HCT116 (cell line): Measurements from ENCODE around the gene CSPG4. TPM values are rescaled to one million over a fixed set of nuclear protein-coding genes. Genes with fewer than 3 reads are reported as not detected.

Experiments
- ATAC-seq: fragments of 200-7000 bp; cut with Tn5 transposase; 2 replicates; pipeline ENCODE4 v1.9.1; 2020; ENCODE audit warnings: mild to moderate bottlenecking, moderate library complexity
- BruUV-seq: library from RNA; stranded (reverse); fragments of 400-500 nt; replicated peaks from 2 replicates; lab custom pipeline; 2021; lab: Mats Ljungman, UMichigan
- CTCF ChIA-PET: fragments of 300-600 bp; sonication (Branson Sonifier 250); formaldehyde crosslinking; loops from one replicate; lab custom pipeline; 2021; ENCODE audit warnings: antibody characterized with exemption; lab: Charles Lee
- POLR2A ChIA-PET: fragments of 300-600, 350-600 bp; sonication (Branson Sonifier 250); formaldehyde crosslinking; loops from one replicate; lab custom pipeline; 2021; ENCODE audit warnings: antibody characterized with exemption; lab: Charles Lee
- RAD21 ChIA-PET, 2 experiments: fragments of 300-600 bp; sonication (Branson Sonifier 250); formaldehyde crosslinking; loops; one replicate each; lab custom pipeline; 2023; ENCODE audit warnings: low total read pairs in 2 of 2; ENCODE audit not compliant: uncharacterized antibody in 2 of 2, unreplicated experiment in 2 of 2, low non-redundant PET in 1 of 2; lab: Charles Lee
- DNase-seq: peaks from one replicate; pipeline ENCODE4 v3.0.0-alpha.2; 2010; ENCODE audit warnings: low read depth, low spot score
- H2AFZ ChIP-seq: fragments of 200-600 bp; shearing (Covaris generic), sonication (generic); 2 replicates; pipeline ENCODE4 v1.6.1; 2017; ENCODE audit warnings: low read depth, mixed run types, mixed read lengths, antibody characterized with exemption, low read length; ENCODE audit not compliant: poor library complexity, severe bottlenecking
- H3K27ac ChIP-seq: 2 replicates; pipeline ENCODE4 v1.5.1; 2012; ENCODE audit warnings: low read depth, low read length
- H3K27me3 ChIP-seq: fragments of 200-600 bp; sonication (generic); 2 replicates; pipeline ENCODE4 v1.6.1; 2016; ENCODE audit warnings: mixed run types, low read length, mixed read lengths; ENCODE audit not compliant: insufficient read depth
- H3K36me3 ChIP-seq, 2 experiments: fragments of 200-500 bp in 1 of 2; fragments of 200-600 bp in 1 of 2; sonication (Bioruptor generic) in 1 of 2; sonication (generic) in 1 of 2; 2 replicates each; pipeline versions ENCODE4 v1.5.1 to v1.6.1; 2014 to 2016; ENCODE audit warnings: low read length in 2 of 2, inconsistent platforms in 1 of 2, mixed read lengths in 1 of 2, mixed run types in 1 of 2; ENCODE audit not compliant: insufficient read depth in 2 of 2, control insufficient read depth in 1 of 2
- H3K4me1 ChIP-seq, 2 experiments: fragments of 200-600 bp in 1 of 2; sonication (generic) in 1 of 2; 2 replicates each; pipeline versions ENCODE4 v1.5.1 to v1.6.1; 2012 to 2017; ENCODE audit warnings: low read length in 2 of 2, inconsistent platforms in 1 of 2, mild to moderate bottlenecking in 1 of 2, mixed read lengths in 1 of 2, mixed run types in 1 of 2, moderate library complexity in 1 of 2; ENCODE audit not compliant: insufficient read depth in 2 of 2, control insufficient read depth in 1 of 2
- H3K4me2 ChIP-seq: fragments of 200-600 bp; sonication (generic); 2 replicates; pipeline ENCODE4 v1.6.1; 2017; ENCODE audit warnings: mixed run types, low read length, mixed read lengths
- H3K4me3 ChIP-seq, 2 experiments: fragments of 200-600 bp in 1 of 2; sonication (generic) in 1 of 2; replicated peaks in 1 of 2; 2 replicates each; pipeline ENCODE4 v1.5.1; 2011 to 2016; ENCODE audit warnings: low read length in 2 of 2, control low read depth in 1 of 2, low read depth in 1 of 2, mild to moderate bottlenecking in 1 of 2, mixed read lengths in 1 of 2, mixed run types in 1 of 2
- H3K79me2 ChIP-seq: fragments of 200-600 bp; sonication (generic); 2 replicates; pipeline ENCODE4 v1.6.1; 2017; ENCODE audit warnings: mild to moderate bottlenecking, mixed run types, low read length, moderate library complexity, mixed read lengths; ENCODE audit not compliant: insufficient read depth
- H3K9ac ChIP-seq: fragments of 200-600 bp; sonication (generic); 2 replicates; pipeline ENCODE4 v1.6.1; 2016; ENCODE audit warnings: low read length, mixed read lengths
- H3K9me2 ChIP-seq: fragments of 200-600 bp; sonication (generic), shearing (Covaris generic); 2 replicates; pipeline ENCODE4 v1.6.1; 2017; ENCODE audit warnings: mixed run types, mild to moderate bottlenecking, moderate library complexity; ENCODE audit not compliant: insufficient read depth
- H3K9me3 ChIP-seq, 2 experiments: fragments of 200-500 bp in 1 of 2; fragments of 200-600 bp in 1 of 2; sonication (Bioruptor generic) in 1 of 2; sonication (generic) in 1 of 2; 2 replicates each; pipeline ENCODE4 v1.6.1; 2014 to 2017; ENCODE audit warnings: low read length in 2 of 2, mixed read lengths in 2 of 2, inconsistent platforms in 1 of 2, low read depth in 1 of 2, mild to moderate bottlenecking in 1 of 2, mixed run types in 1 of 2, moderate library complexity in 1 of 2; ENCODE audit not compliant: control insufficient read depth in 1 of 2, insufficient read depth in 1 of 2
- H4K20me1 ChIP-seq: fragments of 200-600 bp; sonication (generic), shearing (Covaris generic); 2 replicates; pipeline ENCODE4 v1.6.1; 2017; ENCODE audit warnings: mixed run types, mild to moderate bottlenecking, moderate library complexity; ENCODE audit not compliant: insufficient read depth
- CBX3 ChIP-seq: IDR thresholded peaks from 2 replicates; pipeline ENCODE4 v1.6.1; 2012; ENCODE audit warnings: low read depth
- CEBPB ChIP-seq: IDR thresholded peaks from 2 replicates; pipeline ENCODE4 v1.6.1; 2012; ENCODE audit warnings: low read depth
- EGR1 ChIP-seq: IDR thresholded peaks from 2 replicates; pipeline ENCODE4 v1.6.1; 2012; ENCODE audit warnings: low read depth
- ELF1 ChIP-seq: IDR thresholded peaks from 2 replicates; pipeline ENCODE4 v1.6.1; 2012; ENCODE audit warnings: low read depth, borderline replicate concordance
- EZH2phosphoT487 ChIP-seq: fragments of 200-600 bp; IDR thresholded peaks from 2 replicates; pipeline ENCODE4 v1.6.1; 2018; ENCODE audit warnings: antibody characterized with exemption, borderline replicate concordance
- JUND ChIP-seq: IDR thresholded peaks from 2 replicates; pipeline ENCODE4 v1.6.1; 2012
- POLR2A ChIP-seq: IDR thresholded peaks from 2 replicates; pipeline ENCODE4 v1.7.0; 2011; ENCODE audit warnings: borderline replicate concordance; ENCODE audit not compliant: insufficient read depth, insufficient read length; ENCODE audit errors: extremely low read depth
- RAD21 ChIP-seq: IDR thresholded peaks from 2 replicates; pipeline ENCODE4 v1.6.1; 2012; ENCODE audit warnings: low read depth, mild to moderate bottlenecking
- SIN3A ChIP-seq: IDR thresholded peaks from 2 replicates; pipeline ENCODE4 v1.6.1; 2012; ENCODE audit warnings: low read depth
- SP1 ChIP-seq: IDR thresholded peaks from 2 replicates; pipeline ENCODE4 v1.6.1; 2012; ENCODE audit warnings: low read depth
- SRF ChIP-seq: IDR thresholded peaks from 2 replicates; pipeline ENCODE4 v1.6.1; 2012; ENCODE audit warnings: low read depth
- TCF7L2 ChIP-seq: IDR thresholded peaks from 2 replicates; pipeline ENCODE4 v1.7.0; 2011; ENCODE audit warnings: borderline replicate concordance, inconsistent platforms; ENCODE audit not compliant: insufficient read depth, insufficient read length; ENCODE audit errors: extremely low read depth
- ZFX ChIP-seq: fragments of 450-650 bp; IDR thresholded peaks from 2 replicates; pipeline ENCODE4 v1.6.1; 2017
- intact Hi-C: fragments of 100-400 bp; cut with micrococcal nuclease; formaldehyde crosslinking; loops from 2 replicates; pipeline ENCODE4 v1.10.0; 2022
- total RNA-seq: library from RNA; stranded (reverse); gene quantifications from one replicate; pipeline ENCODE4 v1.2.1, GENCODE V29; 2021; ENCODE audit not compliant: unreplicated experiment
- TF ChIP-seq, protein P1 (sequence below): IDR thresholded peaks from 2 replicates; pipeline ENCODE4 v1.6.1; 2012
- TF ChIP-seq, protein P2 (sequence below): IDR thresholded peaks from 2 replicates; pipeline ENCODE4 v1.6.1; 2011; ENCODE audit warnings: mild to moderate bottlenecking, low read length, moderate library complexity; ENCODE audit not compliant: insufficient replicate concordance; ENCODE audit errors: extremely low read depth
- TF ChIP-seq, protein P3 (sequence below), 3 experiments: fragments of 200-600 bp in 1 of 3; sonication (generic) in 1 of 3; IDR thresholded peaks in 2 of 3; conservative IDR thresholded peaks in 1 of 3; 2 replicates each; pipeline ENCODE4 v1.5.1; 2012 to 2017; ENCODE audit warnings: low read depth in 2 of 3, low read length in 2 of 3, antibody characterized with exemption in 1 of 3, borderline replicate concordance in 1 of 3, control low read depth in 1 of 3, mild to moderate bottlenecking in 1 of 3, mixed read lengths in 1 of 3, mixed run types in 1 of 3, moderate library complexity in 1 of 3; ENCODE audit not compliant: insufficient read depth in 1 of 3

The CSPG4 gene
- total RNA-seq, 1 experiment from 2014 or later, result 18.1 TPM

DNA sequence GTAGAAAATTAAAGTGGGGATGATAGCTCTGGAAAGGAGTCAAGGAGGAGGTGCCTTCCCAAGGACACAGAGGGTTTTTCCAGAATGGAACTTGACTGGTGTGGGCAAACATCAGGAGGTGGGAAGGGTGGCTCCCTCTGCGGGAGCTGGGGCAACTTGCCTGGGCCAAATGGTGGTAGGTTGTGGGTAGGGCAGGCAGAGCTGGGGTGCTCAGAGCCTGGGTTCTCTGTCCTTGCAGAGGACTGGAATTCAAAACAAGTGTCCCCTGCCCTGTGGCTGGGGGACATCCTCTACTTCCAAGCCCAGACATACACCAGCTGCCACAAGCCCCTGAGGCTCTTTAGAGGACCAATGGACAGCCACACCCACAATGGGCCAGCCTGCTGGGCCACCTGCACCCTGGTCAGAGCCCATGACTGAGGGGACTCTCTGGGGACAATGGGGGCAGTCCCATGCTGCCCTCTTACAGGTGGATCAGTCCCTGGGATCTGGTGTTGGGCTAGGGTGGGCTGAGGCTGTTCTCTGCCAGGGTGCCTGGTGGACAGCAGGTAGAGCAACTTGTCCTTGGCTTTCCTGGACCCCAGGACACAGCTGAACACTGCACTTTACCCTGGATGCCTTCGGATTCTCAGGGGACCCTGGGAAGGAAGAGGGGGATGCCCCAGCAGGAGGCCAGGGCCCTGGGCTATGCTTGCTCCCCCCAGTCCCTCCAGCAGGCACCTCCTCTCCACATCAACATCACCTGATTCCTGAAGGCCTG lies 38.6 kb upstream of the CSPG4 start:
- intact Hi-C loops, result no loop called here
- ChIA-PET POLR2A (no interaction called here), RAD21 (no interaction called here)

More for the DNA sequence above, 38.6 kb upstream of the CSPG4 start:
- H3K9ac ChIP-seq, result no peak overlapping the region
- H4K20me1 ChIP-seq, result no peaks in the 10 kb centered on the region
- no peaks in the 10 kb centered on the region for H3K79me2 ChIP-seq
- BruUV-seq, result no TSS peak
- H3K4me3 ChIP-seq, result no peak overlapping the region
- DNase-seq, result no peak
- H3K27ac ChIP-seq, result no peak overlapping the region
- no peak overlapping the region for H3K4me2 ChIP-seq
- no peaks in the 10 kb centered on the region for H3K9me3 ChIP-seq
- no peak overlapping the region for H2AFZ ChIP-seq
- H3K36me3 ChIP-seq, result no peaks in the 10 kb centered on the region
- CTCF ChIA-PET, result no interaction called here
- ATAC-seq, result no peak
- H3K4me1 ChIP-seq, result no peaks in the 10 kb centered on the region
- no peak for TF ChIP-seq ELF1
- no peak for TF ChIP-seq ZFX
- TF ChIP-seq SRF, result no peak
- TF ChIP-seq EZH2phosphoT487, result no peak
- TF ChIP-seq, protein P1, sequence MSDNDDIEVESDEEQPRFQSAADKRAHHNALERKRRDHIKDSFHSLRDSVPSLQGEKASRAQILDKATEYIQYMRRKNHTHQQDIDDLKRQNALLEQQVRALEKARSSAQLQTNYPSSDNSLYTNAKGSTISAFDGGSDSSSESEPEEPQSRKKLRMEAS, result no peak
- no peak for TF ChIP-seq JUND
- TF ChIP-seq, protein P2, sequence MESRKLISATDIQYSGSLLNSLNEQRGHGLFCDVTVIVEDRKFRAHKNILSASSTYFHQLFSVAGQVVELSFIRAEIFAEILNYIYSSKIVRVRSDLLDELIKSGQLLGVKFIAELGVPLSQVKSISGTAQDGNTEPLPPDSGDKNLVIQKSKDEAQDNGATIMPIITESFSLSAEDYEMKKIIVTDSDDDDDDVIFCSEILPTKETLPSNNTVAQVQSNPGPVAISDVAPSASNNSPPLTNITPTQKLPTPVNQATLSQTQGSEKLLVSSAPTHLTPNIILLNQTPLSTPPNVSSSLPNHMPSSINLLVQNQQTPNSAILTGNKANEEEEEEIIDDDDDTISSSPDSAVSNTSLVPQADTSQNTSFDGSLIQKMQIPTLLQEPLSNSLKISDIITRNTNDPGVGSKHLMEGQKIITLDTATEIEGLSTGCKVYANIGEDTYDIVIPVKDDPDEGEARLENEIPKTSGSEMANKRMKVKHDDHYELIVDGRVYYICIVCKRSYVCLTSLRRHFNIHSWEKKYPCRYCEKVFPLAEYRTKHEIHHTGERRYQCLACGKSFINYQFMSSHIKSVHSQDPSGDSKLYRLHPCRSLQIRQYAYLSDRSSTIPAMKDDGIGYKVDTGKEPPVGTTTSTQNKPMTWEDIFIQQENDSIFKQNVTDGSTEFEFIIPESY, result no peak
- TF ChIP-seq POLR2A, result no peak
- no peak for TF ChIP-seq SP1
- TF ChIP-seq, protein P3, sequence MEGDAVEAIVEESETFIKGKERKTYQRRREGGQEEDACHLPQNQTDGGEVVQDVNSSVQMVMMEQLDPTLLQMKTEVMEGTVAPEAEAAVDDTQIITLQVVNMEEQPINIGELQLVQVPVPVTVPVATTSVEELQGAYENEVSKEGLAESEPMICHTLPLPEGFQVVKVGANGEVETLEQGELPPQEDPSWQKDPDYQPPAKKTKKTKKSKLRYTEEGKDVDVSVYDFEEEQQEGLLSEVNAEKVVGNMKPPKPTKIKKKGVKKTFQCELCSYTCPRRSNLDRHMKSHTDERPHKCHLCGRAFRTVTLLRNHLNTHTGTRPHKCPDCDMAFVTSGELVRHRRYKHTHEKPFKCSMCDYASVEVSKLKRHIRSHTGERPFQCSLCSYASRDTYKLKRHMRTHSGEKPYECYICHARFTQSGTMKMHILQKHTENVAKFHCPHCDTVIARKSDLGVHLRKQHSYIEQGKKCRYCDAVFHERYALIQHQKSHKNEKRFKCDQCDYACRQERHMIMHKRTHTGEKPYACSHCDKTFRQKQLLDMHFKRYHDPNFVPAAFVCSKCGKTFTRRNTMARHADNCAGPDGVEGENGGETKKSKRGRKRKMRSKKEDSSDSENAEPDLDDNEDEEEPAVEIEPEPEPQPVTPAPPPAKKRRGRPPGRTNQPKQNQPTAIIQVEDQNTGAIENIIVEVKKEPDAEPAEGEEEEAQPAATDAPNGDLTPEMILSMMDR (IDR thresholded peaks at IDR 0.05 in 2 of 3, conservative IDR thresholded peaks at IDR 0.05 in 1 of 3; ENCODE audit: borderline replicate concordance in 1 of 3, insufficient read depth in 1 of 3, low read depth in 2 of 3, low read length in 2 of 3), result no peak
- TF ChIP-seq TCF7L2, result no peak
- TF ChIP-seq CBX3, result no peak
- no peak for TF ChIP-seq RAD21
- no peak for TF ChIP-seq EGR1
- no peak for TF ChIP-seq SIN3A
- no peak for TF ChIP-seq CEBPB
- TF ChIP-seq, all 23 proteins: peak for 0
- Histone ChIP-seq H3K9me2 (no peaks in the 10 kb centered on the region), H3K27me3 (no peaks in the 10 kb centered on the region)
